HEK293 (cell line): ENCODE data around the gene LAMC3.

Source experiments
- CTCF ChIA-PET: fragments of 350-600 bp; formaldehyde crosslinking; extraction: SDS; loops from one replicate; lab custom pipeline; 2021; ENCODE audit warnings: antibody characterized with exemption; lab: Yijun Ruan, JAX
- POLR2A ChIA-PET: fragments of 300-600 bp; formaldehyde crosslinking; extraction: SDS; loops from one replicate; lab custom pipeline; 2020; ENCODE audit warnings: antibody characterized with exemption, inconsistent platforms; lab: Yijun Ruan, JAX
- H3K27ac ChIP-seq: fragments of 200-500 bp; sonication (Bioruptor generic); 2 replicates; pipeline ENCODE4 v1.5.1; 2014; ENCODE audit warnings: low read depth, low read length, control low read depth, inconsistent platforms; ENCODE audit errors: extremely low read depth
- H3K36me3 ChIP-seq, 2 experiments: fragments of 200-500 bp in 1 of 2; sonication (Bioruptor generic) in 1 of 2; 1 replicate in 1 of 2; 2 replicates in 1 of 2; pipeline ENCODE4 v1.5.1; 2014 to 2017; ENCODE audit warnings: inconsistent platforms in 2 of 2, low read length in 2 of 2; ENCODE audit not compliant: control insufficient read depth in 2 of 2, insufficient read depth in 1 of 2
- H3K4me1 ChIP-seq: fragments of 200-500 bp; sonication (Bioruptor generic); 2 replicates; pipeline ENCODE4 v1.5.1; 2014; ENCODE audit warnings: mild to moderate bottlenecking, low read length, inconsistent platforms; ENCODE audit not compliant: control insufficient read depth, insufficient read depth
- H3K4me3 ChIP-seq: 2 replicates; pipeline ENCODE4 v1.5.1; 2011; ENCODE audit warnings: low read depth, mild to moderate bottlenecking, control low read depth, low read length, moderate library complexity
- H3K9me3 ChIP-seq: fragments of 200-500 bp; sonication (Bioruptor generic); 2 replicates; pipeline ENCODE4 v1.5.1; 2014; ENCODE audit warnings: low read depth, low read length, inconsistent platforms; ENCODE audit not compliant: control insufficient read depth, insufficient read depth
- EGR2 ChIP-seq: fragments of 450-650 bp; formaldehyde crosslinking; IDR thresholded peaks from 2 replicates; pipeline ENCODE4 v1.5.1; 2016; ENCODE audit warnings: low read depth, missing biosample characterization, missing genetic modification characterization
- FEZF1 ChIP-seq: fragments of 450-650 bp; formaldehyde crosslinking; IDR thresholded peaks from 2 replicates; pipeline ENCODE4 v1.5.1; 2016; ENCODE audit warnings: missing biosample characterization, missing genetic modification characterization
- MEIS1 ChIP-seq: sonication (generic); formaldehyde crosslinking; IDR thresholded peaks from 2 replicates; pipeline ENCODE4 v1.8.1; 2022; ENCODE audit warnings: missing genetic modification reagents, mild to moderate bottlenecking, borderline replicate concordance
- MYNN ChIP-seq: fragments of 450-650 bp; formaldehyde crosslinking; IDR thresholded peaks from 2 replicates; pipeline ENCODE4 v1.5.1; 2016; ENCODE audit warnings: missing biosample characterization, missing genetic modification characterization, borderline replicate concordance
- MZF1 ChIP-seq: fragments of 450-650 bp; formaldehyde crosslinking; IDR thresholded peaks from 2 replicates; pipeline ENCODE4 v1.5.1; 2017; ENCODE audit warnings: missing biosample characterization, missing genetic modification characterization, borderline replicate concordance
- OSR2 ChIP-seq: fragments of 450-650 bp; formaldehyde crosslinking; IDR thresholded peaks from 2 replicates; pipeline ENCODE4 v1.5.1; 2016; ENCODE audit warnings: missing biosample characterization, missing genetic modification characterization
- PRDM1 ChIP-seq: fragments of 450-650 bp; formaldehyde crosslinking; IDR thresholded peaks from 2 replicates; pipeline ENCODE4; 2016; ENCODE audit warnings: missing biosample characterization, missing genetic modification characterization
- SCRT2 ChIP-seq: fragments of 450-650 bp; formaldehyde crosslinking; IDR thresholded peaks from 2 replicates; pipeline ENCODE4 v1.5.1; 2016; ENCODE audit warnings: missing biosample characterization, missing genetic modification characterization
- ZBTB1 ChIP-seq: fragments of 450-650 bp; formaldehyde crosslinking; IDR thresholded peaks from 2 replicates; pipeline ENCODE4 v1.5.1; 2016; ENCODE audit warnings: missing biosample characterization, missing genetic modification characterization
- ZNF112 ChIP-seq: fragments of 450-650 bp; formaldehyde crosslinking; IDR thresholded peaks from 2 replicates; pipeline ENCODE4 v1.5.0; 2017; ENCODE audit warnings: missing biosample characterization, missing genetic modification characterization
- ZNF155 ChIP-seq: fragments of 450-650 bp; formaldehyde crosslinking; IDR thresholded peaks from 2 replicates; pipeline ENCODE4 v1.5.1; 2016; ENCODE audit warnings: missing biosample characterization, missing genetic modification characterization
- ZNF211 ChIP-seq: fragments of 450-650 bp; formaldehyde crosslinking; IDR thresholded peaks from 2 replicates; pipeline ENCODE4 v1.5.1; 2016; ENCODE audit warnings: low read depth, missing biosample characterization, missing genetic modification characterization
- ZNF221 ChIP-seq: fragments of 450-650 bp; formaldehyde crosslinking; IDR thresholded peaks from 2 replicates; pipeline ENCODE4 v1.5.1; 2017; ENCODE audit warnings: missing biosample characterization, missing genetic modification characterization, borderline replicate concordance
- ZNF585B ChIP-seq: fragments of 450-650 bp; formaldehyde crosslinking; IDR thresholded peaks from 2 replicates; pipeline ENCODE4 v1.5.1; 2016; ENCODE audit warnings: missing biosample characterization, missing genetic modification characterization
- ZNF610 ChIP-seq: fragments of 450-650 bp; formaldehyde crosslinking; IDR thresholded peaks from 2 replicates; pipeline ENCODE4 v1.5.1; 2016; ENCODE audit warnings: missing biosample characterization, missing genetic modification characterization, borderline replicate concordance
- ZNF664 ChIP-seq: fragments of 450-650 bp; formaldehyde crosslinking; IDR thresholded peaks from 2 replicates; pipeline ENCODE4 v1.5.1; 2016; ENCODE audit warnings: missing biosample characterization, missing genetic modification characterization
- ZNF76 ChIP-seq: fragments of 450-650 bp; formaldehyde crosslinking; IDR thresholded peaks from 2 replicates; pipeline ENCODE4; 2016; ENCODE audit warnings: low read depth, missing biosample characterization, missing genetic modification characterization, borderline replicate concordance
- ZNF776 ChIP-seq: fragments of 450-650 bp; formaldehyde crosslinking; IDR thresholded peaks from 2 replicates; pipeline ENCODE4 v1.5.0; 2017; ENCODE audit warnings: missing biosample characterization, missing genetic modification characterization, borderline replicate concordance
- ZNF791 ChIP-seq: fragments of 450-650 bp; formaldehyde crosslinking; IDR thresholded peaks from 2 replicates; pipeline ENCODE4 v1.5.1; 2016; ENCODE audit warnings: missing biosample characterization, missing genetic modification characterization
- ZNF792 ChIP-seq: fragments of 450-650 bp; formaldehyde crosslinking; IDR thresholded peaks from 2 replicates; pipeline ENCODE4 v1.5.1; 2016; ENCODE audit warnings: missing biosample characterization, missing genetic modification characterization
- TF ChIP-seq, protein P1 (sequence below): fragments of 450-650 bp; formaldehyde crosslinking; IDR thresholded peaks from 2 replicates; pipeline ENCODE4 v1.5.1; 2017; ENCODE audit warnings: missing biosample characterization, missing genetic modification characterization
- TF ChIP-seq, protein P2 (sequence below): fragments of 450-650 bp; IDR thresholded peaks from 2 replicates; pipeline ENCODE4 v1.5.1; 2018; ENCODE audit warnings: missing biosample characterization, missing genetic modification characterization
- TF ChIP-seq, protein P3 (sequence below): fragments of 450-650 bp; formaldehyde crosslinking; IDR thresholded peaks from 2 replicates; pipeline ENCODE4 v1.5.1; 2016; ENCODE audit warnings: missing biosample characterization, missing genetic modification characterization
- TF ChIP-seq, protein P4 (sequence below): fragments of 450-650 bp; formaldehyde crosslinking; conservative IDR thresholded peaks from 2 replicates; pipeline ENCODE4 v1.5.1; 2016; ENCODE audit warnings: low read depth, missing biosample characterization, missing genetic modification characterization
- TF ChIP-seq, protein P5 (sequence below): fragments of 450-650 bp; formaldehyde crosslinking; IDR thresholded peaks from 2 replicates; pipeline ENCODE4 v1.5.1; 2016; ENCODE audit warnings: missing biosample characterization, missing genetic modification characterization
- TF ChIP-seq, protein P6 (sequence below): fragments of 450-650 bp; formaldehyde crosslinking; IDR thresholded peaks from 2 replicates; pipeline ENCODE4 v1.5.1; 2017; ENCODE audit warnings: missing biosample characterization, missing genetic modification characterization

The LAMC3 gene

DNA sequence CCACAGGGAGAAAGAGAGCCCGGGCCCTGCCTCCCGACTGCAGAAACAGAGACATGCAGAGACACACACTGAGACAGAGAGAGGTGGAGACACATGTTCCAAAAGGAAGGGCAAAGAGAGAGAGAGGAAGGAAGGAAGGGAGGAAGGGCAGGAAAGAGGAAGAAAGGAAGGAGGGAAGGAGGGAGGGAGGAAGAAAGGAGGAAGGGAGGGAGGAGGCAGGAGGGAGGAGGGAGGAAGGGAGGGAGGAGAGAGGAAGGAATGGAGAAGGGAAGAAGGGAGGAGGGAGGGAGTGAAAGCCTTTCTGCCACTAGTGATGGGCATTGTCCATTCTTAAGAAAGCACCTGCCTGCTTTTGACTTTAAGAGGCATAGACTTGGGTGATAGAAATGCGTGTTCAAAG lies 38.1 kb upstream of the LAMC3 start (continued):
- TF ChIP-seq, protein P1, sequence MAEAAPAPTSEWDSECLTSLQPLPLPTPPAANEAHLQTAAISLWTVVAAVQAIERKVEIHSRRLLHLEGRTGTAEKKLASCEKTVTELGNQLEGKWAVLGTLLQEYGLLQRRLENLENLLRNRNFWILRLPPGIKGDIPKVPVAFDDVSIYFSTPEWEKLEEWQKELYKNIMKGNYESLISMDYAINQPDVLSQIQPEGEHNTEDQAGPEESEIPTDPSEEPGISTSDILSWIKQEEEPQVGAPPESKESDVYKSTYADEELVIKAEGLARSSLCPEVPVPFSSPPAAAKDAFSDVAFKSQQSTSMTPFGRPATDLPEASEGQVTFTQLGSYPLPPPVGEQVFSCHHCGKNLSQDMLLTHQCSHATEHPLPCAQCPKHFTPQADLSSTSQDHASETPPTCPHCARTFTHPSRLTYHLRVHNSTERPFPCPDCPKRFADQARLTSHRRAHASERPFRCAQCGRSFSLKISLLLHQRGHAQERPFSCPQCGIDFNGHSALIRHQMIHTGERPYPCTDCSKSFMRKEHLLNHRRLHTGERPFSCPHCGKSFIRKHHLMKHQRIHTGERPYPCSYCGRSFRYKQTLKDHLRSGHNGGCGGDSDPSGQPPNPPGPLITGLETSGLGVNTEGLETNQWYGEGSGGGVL (tag by site-specific recombination) = peak; percentile 43
- TF ChIP-seq SCRT2 (tag by site-specific recombination) (no peak), ZNF112 (tag by site-specific recombination) (no peak), ZNF155 (tag by site-specific recombination) (no peak), MZF1 (tag by site-specific recombination) (no peak), ZNF211 (tag by site-specific recombination) (no peak), ZNF664 (no peak; the same call in 1 of the 2 replicates)
- TF ChIP-seq, protein P2, sequence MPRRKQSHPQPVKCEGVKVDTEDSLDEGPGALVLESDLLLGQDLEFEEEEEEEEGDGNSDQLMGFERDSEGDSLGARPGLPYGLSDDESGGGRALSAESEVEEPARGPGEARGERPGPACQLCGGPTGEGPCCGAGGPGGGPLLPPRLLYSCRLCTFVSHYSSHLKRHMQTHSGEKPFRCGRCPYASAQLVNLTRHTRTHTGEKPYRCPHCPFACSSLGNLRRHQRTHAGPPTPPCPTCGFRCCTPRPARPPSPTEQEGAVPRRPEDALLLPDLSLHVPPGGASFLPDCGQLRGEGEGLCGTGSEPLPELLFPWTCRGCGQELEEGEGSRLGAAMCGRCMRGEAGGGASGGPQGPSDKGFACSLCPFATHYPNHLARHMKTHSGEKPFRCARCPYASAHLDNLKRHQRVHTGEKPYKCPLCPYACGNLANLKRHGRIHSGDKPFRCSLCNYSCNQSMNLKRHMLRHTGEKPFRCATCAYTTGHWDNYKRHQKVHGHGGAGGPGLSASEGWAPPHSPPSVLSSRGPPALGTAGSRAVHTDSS (tag by site-specific recombination) = no peak
- TF ChIP-seq, protein P3, sequence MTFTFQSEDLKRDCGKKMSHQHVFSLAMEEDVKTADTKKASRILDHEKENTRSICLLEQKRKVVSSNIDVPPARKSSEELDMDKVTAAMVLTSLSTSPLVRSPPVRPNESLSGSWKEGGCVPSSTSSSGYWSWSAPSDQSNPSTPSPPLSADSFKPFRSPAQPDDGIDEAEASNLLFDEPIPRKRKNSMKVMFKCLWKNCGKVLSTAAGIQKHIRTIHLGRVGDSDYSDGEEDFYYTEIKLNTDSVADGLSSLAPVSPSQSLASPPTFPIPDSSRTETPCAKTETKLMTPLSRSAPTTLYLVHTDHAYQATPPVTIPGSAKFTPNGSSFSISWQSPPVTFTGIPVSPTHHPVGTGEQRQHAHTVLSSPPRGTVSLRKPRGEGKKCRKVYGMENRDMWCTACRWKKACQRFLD (tag by site-specific recombination) = no peak
- TF ChIP-seq, protein P4, sequence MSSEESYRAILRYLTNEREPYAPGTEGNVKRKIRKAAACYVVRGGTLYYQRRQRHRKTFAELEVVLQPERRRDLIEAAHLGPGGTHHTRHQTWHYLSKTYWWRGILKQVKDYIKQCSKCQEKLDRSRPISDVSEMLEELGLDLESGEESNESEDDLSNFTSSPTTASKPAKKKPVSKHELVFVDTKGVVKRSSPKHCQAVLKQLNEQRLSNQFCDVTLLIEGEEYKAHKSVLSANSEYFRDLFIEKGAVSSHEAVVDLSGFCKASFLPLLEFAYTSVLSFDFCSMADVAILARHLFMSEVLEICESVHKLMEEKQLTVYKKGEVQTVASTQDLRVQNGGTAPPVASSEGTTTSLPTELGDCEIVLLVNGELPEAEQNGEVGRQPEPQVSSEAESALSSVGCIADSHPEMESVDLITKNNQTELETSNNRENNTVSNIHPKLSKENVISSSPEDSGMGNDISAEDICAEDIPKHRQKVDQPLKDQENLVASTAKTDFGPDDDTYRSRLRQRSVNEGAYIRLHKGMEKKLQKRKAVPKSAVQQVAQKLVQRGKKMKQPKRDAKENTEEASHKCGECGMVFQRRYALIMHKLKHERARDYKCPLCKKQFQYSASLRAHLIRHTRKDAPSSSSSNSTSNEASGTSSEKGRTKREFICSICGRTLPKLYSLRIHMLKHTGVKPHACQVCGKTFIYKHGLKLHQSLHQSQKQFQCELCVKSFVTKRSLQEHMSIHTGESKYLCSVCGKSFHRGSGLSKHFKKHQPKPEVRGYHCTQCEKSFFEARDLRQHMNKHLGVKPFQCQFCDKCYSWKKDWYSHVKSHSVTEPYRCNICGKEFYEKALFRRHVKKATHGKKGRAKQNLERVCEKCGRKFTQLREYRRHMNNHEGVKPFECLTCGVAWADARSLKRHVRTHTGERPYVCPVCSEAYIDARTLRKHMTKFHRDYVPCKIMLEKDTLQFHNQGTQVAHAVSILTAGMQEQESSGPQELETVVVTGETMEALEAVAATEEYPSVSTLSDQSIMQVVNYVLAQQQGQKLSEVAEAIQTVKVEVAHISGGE = no peak

DNA sequence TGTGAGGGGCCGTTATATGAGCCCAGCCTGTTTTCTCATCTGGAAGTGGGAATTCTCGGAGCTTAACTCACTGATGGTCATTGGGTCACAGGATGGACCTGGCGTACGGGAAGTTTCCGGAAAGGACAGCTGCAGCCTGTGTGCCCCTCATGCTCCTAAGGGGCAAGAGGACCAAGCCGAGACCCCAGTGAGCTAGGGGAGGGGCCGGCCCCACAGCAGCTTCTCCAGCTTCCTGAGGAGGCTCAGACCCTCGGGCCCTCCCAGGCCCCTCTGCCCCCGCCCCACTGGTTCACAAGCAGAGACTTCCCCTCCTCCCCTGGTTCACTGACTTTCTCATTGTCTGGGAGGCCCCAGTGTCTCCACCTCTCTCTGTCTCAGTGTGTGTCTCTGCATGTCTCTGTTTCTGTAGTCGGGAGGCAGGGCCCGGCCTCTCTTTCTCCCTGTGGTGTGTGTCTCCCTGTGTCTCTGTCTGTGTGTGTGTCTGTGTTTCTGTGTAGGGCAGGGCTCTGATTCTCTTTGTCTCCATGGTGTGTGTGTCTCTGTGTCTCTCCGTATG lies 37.6 kb upstream of the LAMC3 start:
- Histone ChIP-seq H3K9me3 (no peaks in the 10 kb centered on the region), H3K4me1 (no peaks in the 10 kb centered on the region), H3K27ac (no peak overlapping the region), H3K36me3 (no peaks in the 10 kb centered on the region), H3K4me3 (no peak overlapping the region)
- ChIA-PET CTCF (interaction anchor here (0.7 kb wide), 1 partner anchor 471 kb away, joined by 3 read pairs; no protein-coding TSS in a partner anchor), POLR2A (no interaction called here)
- TF ChIP-seq ZNF610 (tag by site-specific recombination) (no peak), ZNF792 (no peak), MYNN (no peak), EGR2 (no peak), ZNF76 (tag by site-specific recombination) (no peak), OSR2 (tag by site-specific recombination) (no peak), ZNF776 (tag by site-specific recombination) (no peak), ZBTB1 (tag by site-specific recombination) (no peak), ZNF585B (tag by site-specific recombination) (no peak), MEIS1 (CRISPR knock-in tag) (no peak), PRDM1 (tag by site-specific recombination) (no peak), ZNF791 (tag by site-specific recombination) (no peak), ZNF221 (tag by site-specific recombination) (no peak), ZNF112 (tag by site-specific recombination) (no peak), FEZF1 (no peak)
- TF ChIP-seq, protein P5, sequence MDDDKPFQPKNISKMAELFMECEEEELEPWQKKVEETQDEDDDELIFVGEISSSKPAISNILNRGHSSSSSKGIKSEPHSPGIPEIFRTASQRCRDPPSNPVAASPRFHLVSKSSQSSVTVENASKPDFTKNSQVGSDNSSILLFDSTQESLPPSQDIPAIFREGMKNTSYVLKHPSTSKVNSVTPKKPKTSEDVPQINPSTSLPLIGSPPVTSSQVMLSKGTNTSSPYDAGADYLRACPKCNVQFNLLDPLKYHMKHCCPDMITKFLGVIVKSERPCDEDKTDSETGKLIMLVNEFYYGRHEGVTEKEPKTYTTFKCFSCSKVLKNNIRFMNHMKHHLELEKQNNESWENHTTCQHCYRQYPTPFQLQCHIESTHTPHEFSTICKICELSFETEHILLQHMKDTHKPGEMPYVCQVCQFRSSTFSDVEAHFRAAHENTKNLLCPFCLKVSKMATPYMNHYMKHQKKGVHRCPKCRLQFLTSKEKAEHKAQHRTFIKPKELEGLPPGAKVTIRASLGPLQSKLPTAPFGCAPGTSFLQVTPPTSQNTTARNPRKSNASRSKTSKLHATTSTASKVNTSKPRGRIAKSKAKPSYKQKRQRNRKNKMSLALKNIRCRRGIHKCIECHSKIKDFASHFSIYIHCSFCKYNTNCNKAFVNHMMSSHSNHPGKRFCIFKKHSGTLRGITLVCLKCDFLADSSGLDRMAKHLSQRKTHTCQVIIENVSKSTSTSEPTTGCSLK (tag by site-specific recombination) = no peak
- TF ChIP-seq, protein P6, sequence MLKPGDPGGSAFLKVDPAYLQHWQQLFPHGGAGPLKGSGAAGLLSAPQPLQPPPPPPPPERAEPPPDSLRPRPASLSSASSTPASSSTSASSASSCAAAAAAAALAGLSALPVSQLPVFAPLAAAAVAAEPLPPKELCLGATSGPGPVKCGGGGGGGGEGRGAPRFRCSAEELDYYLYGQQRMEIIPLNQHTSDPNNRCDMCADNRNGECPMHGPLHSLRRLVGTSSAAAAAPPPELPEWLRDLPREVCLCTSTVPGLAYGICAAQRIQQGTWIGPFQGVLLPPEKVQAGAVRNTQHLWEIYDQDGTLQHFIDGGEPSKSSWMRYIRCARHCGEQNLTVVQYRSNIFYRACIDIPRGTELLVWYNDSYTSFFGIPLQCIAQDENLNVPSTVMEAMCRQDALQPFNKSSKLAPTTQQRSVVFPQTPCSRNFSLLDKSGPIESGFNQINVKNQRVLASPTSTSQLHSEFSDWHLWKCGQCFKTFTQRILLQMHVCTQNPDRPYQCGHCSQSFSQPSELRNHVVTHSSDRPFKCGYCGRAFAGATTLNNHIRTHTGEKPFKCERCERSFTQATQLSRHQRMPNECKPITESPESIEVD (tag by site-specific recombination) = no peak
